Hepatocyte (in vitro differentiated cells): ENCODE measurements around the gene MAP3K5. TPM values are rescaled to one million over a fixed set of nuclear protein-coding genes. Genes with fewer than 3 reads are reported as not detected.

ENCODE experiments used
- DNase-seq: peaks from one replicate; pipeline ENCODE4 v3.0.0-alpha.2; 2016; ENCODE audit warnings: low spot score
- H2AFZ ChIP-seq: fragments of 200-600 bp; sonication (generic); 2 replicates; pipeline ENCODE4 v1.6.0; 2016; ENCODE audit warnings: antibody characterized with exemption, mild to moderate bottlenecking
- H3K27ac ChIP-seq: fragments of 200-600 bp; sonication (generic); 2 replicates; pipeline ENCODE4 v1.5.1; 2016; ENCODE audit warnings: mild to moderate bottlenecking
- H3K27me3 ChIP-seq: fragments of 200-600 bp; sonication (generic); 2 replicates; pipeline ENCODE4 v1.6.1; 2016
- H3K36me3 ChIP-seq: fragments of 200-600 bp; sonication (generic); replicated peaks from 2 replicates; pipeline ENCODE4 v1.5.1; 2016; ENCODE audit warnings: low read depth; ENCODE audit not compliant: insufficient read depth
- H3K4me1 ChIP-seq: fragments of 200-600 bp; sonication (generic); 2 replicates; pipeline ENCODE4 v1.5.1; 2016; ENCODE audit warnings: mild to moderate bottlenecking, moderate library complexity; ENCODE audit not compliant: insufficient read depth
- H3K4me2 ChIP-seq: fragments of 200-600 bp; sonication (generic); 2 replicates; pipeline ENCODE4 v1.6.0; 2016
- H3K4me3 ChIP-seq: fragments of 200-600 bp; sonication (generic); 2 replicates; pipeline ENCODE4 v1.5.1; 2016; ENCODE audit warnings: mild to moderate bottlenecking
- H3K79me2 ChIP-seq: fragments of 200-600 bp; sonication (generic); 2 replicates; pipeline ENCODE4 v1.6.0; 2017; ENCODE audit warnings: mild to moderate bottlenecking
- H3K9me2 ChIP-seq: fragments of 200-600 bp; sonication (generic); replicated peaks from 2 replicates; pipeline ENCODE4 v1.6.0; 2017; ENCODE audit warnings: mild to moderate bottlenecking; ENCODE audit not compliant: insufficient read depth
- H3K9me3 ChIP-seq: fragments of 200-600 bp; sonication (generic); 2 replicates; pipeline ENCODE4 v1.5.1; 2016; ENCODE audit warnings: low read depth, mild to moderate bottlenecking
- H4K20me1 ChIP-seq: fragments of 200-600 bp; sonication (generic); 2 replicates; pipeline ENCODE4 v1.6.0; 2016; ENCODE audit warnings: mild to moderate bottlenecking; ENCODE audit not compliant: insufficient read depth, poor library complexity, severe bottlenecking
- CTCF ChIP-seq: fragments of 200-600 bp; sonication (generic); IDR thresholded peaks from 2 replicates; pipeline ENCODE4 v1.5.1; 2016; ENCODE audit warnings: antibody characterized with exemption, mild to moderate bottlenecking; ENCODE audit not compliant: poor library complexity
- EZH2 ChIP-seq: fragments of 200-600 bp; sonication (generic); IDR thresholded peaks from 2 replicates; pipeline ENCODE4 v1.6.1; 2016; ENCODE audit warnings: antibody characterized with exemption, mild to moderate bottlenecking, borderline replicate concordance
- EZH2phosphoT487 ChIP-seq: fragments of 200-600 bp; sonication (generic); IDR thresholded peaks from one replicate; pipeline ENCODE4 v1.6.1; 2018; ENCODE audit warnings: antibody characterized with exemption, mild to moderate bottlenecking, low read depth, moderate library complexity; ENCODE audit not compliant: unreplicated experiment, severe bottlenecking
- WGBS: methylation state at CpG from one replicate; pipeline ENCODE4 v1.1.6; 2016; ENCODE audit warnings: low lambda C conversion rate; ENCODE audit errors: missing lambda C conversion rate; 5-methylcytosine and 5-hydroxymethylcytosine counted together
- polyA plus RNA-seq: library from polyadenylated mRNA; unstranded; fragments of >200 nt; fragmentation: Nextera tagmentation; extraction: Ambion mirVana; gene quantifications from 2 replicates; pipeline ENCODE4 v1.2.1, GENCODE V29; 2016
- total RNA-seq: library from RNA; depleted of rRNA; stranded (reverse); fragments of >200 nt; gene quantifications from 2 replicates; pipeline ENCODE4 v1.2.3, GENCODE V29; 2014

MAP3K5 gene
- total and polyA plus RNA-seq, 2 experiments from 2014 or later: 2.2 to 5.9 TPM

GRCh38 chr6:136683209-136683941 is 108.9 kb downstream of the MAP3K5 start:
- Histone ChIP-seq H2AFZ (no peak overlapping the region), H3K27ac (no peak overlapping the region), H3K4me3 (no peak overlapping the region), H3K9me2 (no peaks in the 10 kb centered on the region), H3K4me2 (no peak overlapping the region), H4K20me1 (no peaks in the 10 kb centered on the region), H3K36me3 (no peaks in the 10 kb centered on the region), H3K79me2 (no peaks in the 10 kb centered on the region), H3K27me3 (no peaks in the 10 kb centered on the region), H3K9me3 (no peaks in the 10 kb centered on the region), H3K4me1 (no peaks in the 10 kb centered on the region)
- DNase-seq: no peak
- TF ChIP-seq CTCF (no peak), EZH2 (no peak), EZH2phosphoT487 (no peak)
- 82% methylated on average over 4 of the region's 4 CpGs for WGBS

GRCh38 chr6:136682292-136682691 is 110.0 kb downstream of the MAP3K5 start:
- no peak overlapping the region for H2AFZ ChIP-seq
- no peak for DNase-seq
- no peaks in the 10 kb centered on the region for H3K9me3 ChIP-seq
- TF ChIP-seq EZH2 (no peak), CTCF (no peak), EZH2phosphoT487 (no peak)
- no peaks in the 10 kb centered on the region for H3K27me3 ChIP-seq
- no peak overlapping the region for H3K4me3 ChIP-seq
- no peak overlapping the region for H3K4me2 ChIP-seq
- no peak overlapping the region for H3K27ac ChIP-seq
- no peaks in the 10 kb centered on the region for H3K79me2 ChIP-seq
- 93% methylated on average over 3 of the region's 3 CpGs for WGBS
- H4K20me1 ChIP-seq: no peaks in the 10 kb centered on the region
- H3K36me3 ChIP-seq: no peaks in the 10 kb centered on the region
- no peaks in the 10 kb centered on the region for H3K9me2 ChIP-seq
- H3K4me1 ChIP-seq: no peaks in the 10 kb centered on the region

GRCh38 chr6:136677822-136678221 is 114.5 kb downstream of the MAP3K5 start:
- TF ChIP-seq EZH2: no peak
- no peak for TF ChIP-seq EZH2phosphoT487
- no peak for TF ChIP-seq CTCF

More at GRCh38 chr6:136677822-136678221, 114.5 kb downstream of the MAP3K5 start:
- H3K9me3 ChIP-seq: no peaks in the 10 kb centered on the region
- no peaks in the 10 kb centered on the region for H3K9me2 ChIP-seq
- H3K36me3 ChIP-seq: no peaks in the 10 kb centered on the region
- peak overlapping the region; percentile 13 for H3K27ac ChIP-seq
- no peak overlapping the region for H3K4me2 ChIP-seq
- peak; percentile 8 for DNase-seq
- no peak overlapping the region for H2AFZ ChIP-seq
- H3K4me3 ChIP-seq: no peak overlapping the region
- H4K20me1 ChIP-seq: no peaks in the 10 kb centered on the region
- no peaks in the 10 kb centered on the region for H3K79me2 ChIP-seq
- H3K27me3 ChIP-seq: no peaks in the 10 kb centered on the region
- H3K4me1 ChIP-seq: no peaks in the 10 kb centered on the region
